HepG2 (cell line): Measurements from ENCODE around the gene KLC3. TPM values are rescaled to one million over a fixed set of nuclear protein-coding genes. Genes with fewer than 3 reads are reported as not detected.

Source experiments
- ATAC-seq: fragments of 200-7000 bp; cut with Tn5 transposase; 3 replicates; pipeline ENCODE4 v1.9.1; 2020; ENCODE audit warnings: mild to moderate bottlenecking, moderate library complexity
- BruUV-seq: library from RNA; stranded (reverse); fragments of 400-500 nt; replicated peaks from 2 replicates; lab custom pipeline; 2021; lab: Mats Ljungman, UMichigan
- CTCF ChIA-PET: fragments of 300-600 bp; formaldehyde crosslinking; extraction: SDS; loops from one replicate; lab custom pipeline; 2021; ENCODE audit warnings: low total read pairs, inconsistent platforms, low intra/inter-chr PET ratio; lab: Yijun Ruan, JAX
- POLR2A ChIA-PET: fragments of 350-600 bp; sonication (Branson Sonifier 250); formaldehyde crosslinking; loops from one replicate; lab custom pipeline; 2020; ENCODE audit warnings: antibody characterized with exemption, inconsistent platforms; lab: Yijun Ruan, JAX
- DNase-seq: peaks from one replicate; pipeline ENCODE4 v3.0.0-alpha.2; 2015; ENCODE audit warnings: low spot score
- FAIRE-seq: peaks from 3 replicates; lab custom pipeline; 2011; peaks lifted over from hg19 to GRCh38; lab: Jason Lieb, UNC
- H2AFZ ChIP-seq: one replicate; pipeline ENCODE4 v1.6.1; 2011; ENCODE audit warnings: low read length, inconsistent platforms
- H3K27ac ChIP-seq: fragments of 300-600 bp; 3 replicates; pipeline ENCODE4 v1.8.0; 2011; ENCODE audit warnings: mixed run types, mild to moderate bottlenecking, mixed read lengths, low read length, inconsistent platforms; ENCODE audit not compliant: insufficient read depth; ENCODE audit errors: extremely low read length
- H3K27me3 ChIP-seq, 2 experiments: fragments of 200-600 bp in 1 of 2; 2 replicates in 1 of 2; 3 replicates in 1 of 2; pipeline versions ENCODE4 v1.6.0 to v1.8.0; 2011; ENCODE audit warnings: low read length in 2 of 2, mild to moderate bottlenecking in 2 of 2, moderate library complexity in 2 of 2, inconsistent platforms in 1 of 2; ENCODE audit not compliant: insufficient read depth in 2 of 2, control insufficient read depth in 1 of 2
- H3K36me3 ChIP-seq, 2 experiments: fragments of 200-600 bp in 1 of 2; replicated peaks in 1 of 2; 2 replicates in 1 of 2; 3 replicates in 1 of 2; pipeline versions ENCODE4 v1.5.1 to v1.8.0; 2011; ENCODE audit warnings: low read length in 2 of 2, inconsistent platforms in 1 of 2; ENCODE audit not compliant: insufficient read depth in 2 of 2, control insufficient read depth in 1 of 2
- H3K4me1 ChIP-seq: 2 replicates; pipeline ENCODE4 v1.5.1; 2012; ENCODE audit warnings: low read length, inconsistent platforms; ENCODE audit not compliant: insufficient read depth
- H3K4me2 ChIP-seq: 2 replicates; pipeline ENCODE4 v1.6.0; 2011; ENCODE audit warnings: low read depth, low read length, inconsistent platforms
- H3K4me3 ChIP-seq, 3 experiments: fragments of 200-600 bp in 1 of 3; sonication (generic), shearing (Covaris generic) in 1 of 3; replicated peaks in 1 of 3; 2 replicates each; pipeline ENCODE4 v1.5.1; 2011 to 2016; ENCODE audit warnings: low read length in 3 of 3, inconsistent platforms in 2 of 3, low read depth in 2 of 3, mild to moderate bottlenecking in 2 of 3, control low read depth in 1 of 3, mixed read lengths in 1 of 3; ENCODE audit not compliant: insufficient read depth in 1 of 3
- H3K79me2 ChIP-seq: one replicate; pipeline ENCODE4 v1.6.1; 2011; ENCODE audit warnings: low read length, inconsistent platforms; ENCODE audit not compliant: insufficient read depth
- H3K9ac ChIP-seq: 2 replicates; pipeline ENCODE4 v1.6.0; 2011; ENCODE audit warnings: mild to moderate bottlenecking, low read depth, low read length, inconsistent platforms; ENCODE audit not compliant: insufficient read depth
- H3K9me3 ChIP-seq: 2 replicates; pipeline ENCODE4 v1.5.1; 2012; ENCODE audit warnings: mild to moderate bottlenecking, low read length
- H4K20me1 ChIP-seq: 2 replicates; pipeline ENCODE4 v1.6.0; 2011; ENCODE audit warnings: inconsistent platforms, mild to moderate bottlenecking, low read length, moderate library complexity; ENCODE audit not compliant: insufficient read depth
- EZH2 ChIP-seq: conservative IDR thresholded peaks from 2 replicates; pipeline ENCODE4 v1.6.1; 2012; ENCODE audit warnings: mild to moderate bottlenecking, low read depth, low read length, moderate library complexity
- MED13 ChIP-seq: sonication (generic); formaldehyde crosslinking; IDR thresholded peaks from 2 replicates; pipeline ENCODE4 v1.5.0; 2020; ENCODE audit warnings: missing genetic modification reagents
- NBN ChIP-seq: fragments of 450-650 bp; conservative IDR thresholded peaks from 2 replicates; pipeline ENCODE4 v1.6.1; 2017
- PREB ChIP-seq: sonication (generic); formaldehyde crosslinking; IDR thresholded peaks from 2 replicates; pipeline ENCODE4 v1.4.0; 2020; ENCODE audit warnings: missing genetic modification reagents
- ZBTB43 ChIP-seq: sonication (generic); formaldehyde crosslinking; conservative IDR thresholded peaks from 2 replicates; pipeline ENCODE4 v1.4.0; 2020; ENCODE audit warnings: missing genetic modification reagents
- ZNF253 ChIP-seq: sonication (generic); formaldehyde crosslinking; IDR thresholded peaks from 2 replicates; pipeline ENCODE4 v1.8.0; 2022; ENCODE audit warnings: mild to moderate bottlenecking, missing genetic modification reagents, borderline replicate concordance
- ZNF687 ChIP-seq: sonication (generic); formaldehyde crosslinking; IDR thresholded peaks from 2 replicates; pipeline ENCODE4 v1.5.1; 2020; ENCODE audit warnings: mild to moderate bottlenecking, missing genetic modification reagents, moderate library complexity
- WGBS: methylation state at CpG from one replicate; pipeline ENCODE4 v1.1.6; 2017; ENCODE audit warnings: low lambda C conversion rate; 5-methylcytosine and 5-hydroxymethylcytosine counted together
- in situ Hi-C: cut with HindIII; loops from 2 replicates; pipeline ENCODE4 v1.10.0; 2017; ENCODE audit warnings: low pct_unique_long_range_greater_than_20kb; ENCODE audit not compliant: extremely low pct_ligation_motif_present
- intact Hi-C: fragments of 100-400 bp; cut with micrococcal nuclease; formaldehyde crosslinking; loops from one replicate; pipeline ENCODE4 v1.10.0; 2022; ENCODE audit not compliant: unreplicated experiment
- polyA plus RNA-seq, 8 experiments: library from polyadenylated mRNA; depleted of rRNA in 3 of 8; stranded (reverse) in 7 of 8; unstranded in 1 of 8; fragments of >200 nt; fragmentation: Illumina TruSeq in 4 of 8; extraction: Trizol in 4 of 8; gene quantifications; 2 replicates each; pipeline versions ENCODE4 v1.2.1 to v1.2.3, GENCODE V29; 2011 to 2016; ENCODE audit warnings: low read depth in 4 of 8, missing spikeins in 1 of 8, mixed read lengths in 1 of 8; ENCODE audit not compliant: insufficient read depth in 1 of 8
- total RNA-seq, 5 experiments: library from RNA; depleted of rRNA; stranded (reverse); fragments of >200 nt; fragmentation: Illumina TruSeq; extraction: Trizol; gene quantifications; 2 replicates each; pipeline ENCODE4 v1.2.3, GENCODE V29; 2016; ENCODE audit warnings: low read depth in 1 of 5

The KLC3 gene
- total and polyA plus RNA-seq, 2 of the 13 experiments (the other 11 are each of a cell fraction or from before 2014, with no cell fraction given): 0.13 TPM; not detected in 1

- TF ChIP-seq NBN (no peak), ZNF687 (CRISPR knock-in tag) (peak; percentile 20; the same call in 1 of the 2 replicates), PREB (CRISPR knock-in tag) (no peak), EZH2 (0 out of 2 replicates have a peak, but pooled peaks have one; percentile 27), ZNF253 (no peak)
Measured at GRCh38 chr19:45340899-45341453, 426 bp downstream of the KLC3 start (continued).

- in situ Hi-C loops: loop anchor here (5.0 to 10.0 kb wide), 2 partner anchors 91 to 138 kb away; partner anchors contain the start of gene MARK4
- ATAC-seq: no peak
- WGBS: 43% methylated on average over 13 of the region's 13 CpGs
Measured at GRCh38 chr19:45342911-45343310, 2.4 kb downstream of the KLC3 start.

More at GRCh38 chr19:45342911-45343310, 2.4 kb downstream of the KLC3 start:
- intact Hi-C loops: no loop called here
- POLR2A ChIA-PET: no interaction called here
- H3K9me3 ChIP-seq: no peaks in the 10 kb centered on the region
- no peaks in the 10 kb centered on the region for H3K36me3 ChIP-seq
- BruUV-seq: no TSS peak
- no peak for TF ChIP-seq ZBTB43 (CRISPR knock-in tag)
- TF ChIP-seq MED13 (CRISPR knock-in tag): no peak
- TF ChIP-seq, all 625 proteins: peak for 0
- no peak for DNase-seq
- Histone ChIP-seq H3K27me3 (peaks cover 11 to 58% of the 10 kb centered on the region in 2 experiments), H3K4me3 (no peak overlapping the region), H3K4me2 (no peak overlapping the region), H3K9ac (no peak overlapping the region), H4K20me1 (no peaks in the 10 kb centered on the region), H2AFZ (no peak overlapping the region), H3K4me1 (peaks cover 21% of the 10 kb centered on the region), H3K27ac (no peak overlapping the region), H3K79me2 (no peaks in the 10 kb centered on the region)
- CTCF ChIA-PET: no interaction called here
- no peak for FAIRE-seq
